ENCODE results near the gene EVX1.

Gene EVX1

GRCh38 chr7:27245798-27246691 is 3.4 kb downstream of the EVX1 start:
- no peaks in the 10 kb centered on the region for H3K36me3 ChIP-seq (ENCODE audit: low read depth)
- peaks cover 6% of the 10 kb centered on the region for H3K4me1 ChIP-seq (ENCODE audit: insufficient read depth, poor library complexity, severe bottlenecking)
- H3K9me3 ChIP-seq (ENCODE audit: severe bottlenecking): no peaks in the 10 kb centered on the region
- no peak for TF ChIP-seq CTCF (IDR thresholded peaks at IDR 0.05; ENCODE audit: poor library complexity, severe bottlenecking)
- H3K27ac ChIP-seq (ENCODE audit: poor library complexity, severe bottlenecking): no peak overlapping the region
- no peak overlapping the region for H3K4me3 ChIP-seq (ENCODE audit: severe bottlenecking)
- H3K27me3 ChIP-seq (ENCODE audit: insufficient read depth, poor library complexity, severe bottlenecking): peaks cover 41% of the 10 kb centered on the region
- ATAC-seq (ENCODE audit: low read depth): peak; percentile 45
- DNase-seq (ENCODE audit: low spot score): no peak

GRCh38 chr7:27247000-27247399 is 4.4 kb downstream of the EVX1 start:
- DNase-seq (ENCODE audit: low spot score) (no peak), ATAC-seq (ENCODE audit: low read depth) (no peak)
- Histone ChIP-seq H3K27ac (ENCODE audit: poor library complexity, severe bottlenecking) (no peak overlapping the region), H3K4me1 (ENCODE audit: insufficient read depth, poor library complexity, severe bottlenecking) (peaks cover 6% of the 10 kb centered on the region), H3K36me3 (ENCODE audit: low read depth) (no peaks in the 10 kb centered on the region), H3K9me3 (ENCODE audit: severe bottlenecking) (no peaks in the 10 kb centered on the region), H3K27me3 (ENCODE audit: insufficient read depth, poor library complexity, severe bottlenecking) (peaks cover 32% of the 10 kb centered on the region), H3K4me3 (ENCODE audit: severe bottlenecking) (no peak overlapping the region)
- TF ChIP-seq CTCF (IDR thresholded peaks at IDR 0.05; ENCODE audit: poor library complexity, severe bottlenecking): no peak

GRCh38 chr7:27247452-27248426 is 5.1 kb downstream of the EVX1 start:
- H3K4me3 ChIP-seq (ENCODE audit: severe bottlenecking): no peak overlapping the region
- ATAC-seq (ENCODE audit: low read depth): no peak
- peaks cover 25% of the 10 kb centered on the region for H3K27me3 ChIP-seq (ENCODE audit: insufficient read depth, poor library complexity, severe bottlenecking)
- peaks cover 6% of the 10 kb centered on the region for H3K4me1 ChIP-seq (ENCODE audit: insufficient read depth, poor library complexity, severe bottlenecking)
- no peaks in the 10 kb centered on the region for H3K9me3 ChIP-seq (ENCODE audit: severe bottlenecking)
- TF ChIP-seq CTCF (IDR thresholded peaks at IDR 0.05; ENCODE audit: poor library complexity, severe bottlenecking): no peak
- no peaks in the 10 kb centered on the region for H3K36me3 ChIP-seq (ENCODE audit: low read depth)
- no peak for DNase-seq (ENCODE audit: low spot score)
- H3K27ac ChIP-seq (ENCODE audit: poor library complexity, severe bottlenecking): no peak overlapping the region

- H3K4me3 ChIP-seq (ENCODE audit: severe bottlenecking): no peak overlapping the region
- H3K27ac ChIP-seq (ENCODE audit: poor library complexity, severe bottlenecking): no peak overlapping the region
- DNase-seq (ENCODE audit: low spot score): no peak
- H3K9me3 ChIP-seq (ENCODE audit: severe bottlenecking): no peaks in the 10 kb centered on the region
- peaks cover 6% of the 10 kb centered on the region for H3K4me1 ChIP-seq (ENCODE audit: insufficient read depth, poor library complexity, severe bottlenecking)
- ATAC-seq (ENCODE audit: low read depth): no peak
- H3K27me3 ChIP-seq (ENCODE audit: insufficient read depth, poor library complexity, severe bottlenecking): peaks cover 18% of the 10 kb centered on the region
- H3K36me3 ChIP-seq (ENCODE audit: low read depth): no peaks in the 10 kb centered on the region
- TF ChIP-seq CTCF (IDR thresholded peaks at IDR 0.05; ENCODE audit: poor library complexity, severe bottlenecking): no peak
These were observed 5.8 kb downstream of the EVX1 start for GRCh38 chr7:27248427-27248806.
